ENCODE results near the gene MAPT.

DNA sequence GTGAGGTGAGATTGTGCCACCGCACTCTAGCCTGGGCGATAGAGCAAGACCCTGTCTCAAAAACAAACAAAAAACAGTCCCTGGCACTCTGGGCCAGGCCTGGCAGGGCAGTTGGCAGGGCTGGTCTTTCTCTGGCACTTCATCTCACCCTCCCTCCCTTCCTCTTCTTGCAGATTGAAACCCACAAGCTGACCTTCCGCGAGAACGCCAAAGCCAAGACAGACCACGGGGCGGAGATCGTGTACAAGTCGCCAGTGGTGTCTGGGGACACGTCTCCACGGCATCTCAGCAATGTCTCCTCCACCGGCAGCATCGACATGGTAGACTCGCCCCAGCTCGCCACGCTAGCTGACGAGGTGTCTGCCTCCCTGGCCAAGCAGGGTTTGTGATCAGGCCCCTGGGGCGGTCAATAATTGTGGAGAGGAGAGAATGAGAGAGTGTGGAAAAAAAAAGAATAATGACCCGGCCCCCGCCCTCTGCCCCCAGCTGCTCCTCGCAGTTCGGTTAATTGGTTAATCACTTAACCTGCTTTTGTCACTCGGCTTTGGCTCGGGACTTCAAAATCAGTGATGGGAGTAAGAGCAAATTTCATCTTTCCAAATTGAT, 129.5 kb downstream of the MAPT start:
- TF ChIP-seq, protein P1, sequence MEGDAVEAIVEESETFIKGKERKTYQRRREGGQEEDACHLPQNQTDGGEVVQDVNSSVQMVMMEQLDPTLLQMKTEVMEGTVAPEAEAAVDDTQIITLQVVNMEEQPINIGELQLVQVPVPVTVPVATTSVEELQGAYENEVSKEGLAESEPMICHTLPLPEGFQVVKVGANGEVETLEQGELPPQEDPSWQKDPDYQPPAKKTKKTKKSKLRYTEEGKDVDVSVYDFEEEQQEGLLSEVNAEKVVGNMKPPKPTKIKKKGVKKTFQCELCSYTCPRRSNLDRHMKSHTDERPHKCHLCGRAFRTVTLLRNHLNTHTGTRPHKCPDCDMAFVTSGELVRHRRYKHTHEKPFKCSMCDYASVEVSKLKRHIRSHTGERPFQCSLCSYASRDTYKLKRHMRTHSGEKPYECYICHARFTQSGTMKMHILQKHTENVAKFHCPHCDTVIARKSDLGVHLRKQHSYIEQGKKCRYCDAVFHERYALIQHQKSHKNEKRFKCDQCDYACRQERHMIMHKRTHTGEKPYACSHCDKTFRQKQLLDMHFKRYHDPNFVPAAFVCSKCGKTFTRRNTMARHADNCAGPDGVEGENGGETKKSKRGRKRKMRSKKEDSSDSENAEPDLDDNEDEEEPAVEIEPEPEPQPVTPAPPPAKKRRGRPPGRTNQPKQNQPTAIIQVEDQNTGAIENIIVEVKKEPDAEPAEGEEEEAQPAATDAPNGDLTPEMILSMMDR (IDR thresholded peaks at IDR 0.05), result no peak
- TF ChIP-seq POLR2A (IDR thresholded peaks at IDR 0.05) (no peak), POLR2AphosphoS5 (IDR thresholded peaks at IDR 0.05) (no peak)

Data from prostate gland (tissue), 2 donors.